Mammary epithelial cell (primary cell): ENCODE results near the gene DCAF4.

Experiments
- EZH2 ChIP-seq: IDR thresholded peaks from 2 replicates; pipeline ENCODE4 v1.6.1; 2012; ENCODE audit warnings: low read length, inconsistent platforms, borderline replicate concordance
- TF ChIP-seq, protein P1 (sequence below), 2 donors: IDR thresholded peaks in 1 of 2; conservative IDR thresholded peaks in 1 of 2; 2 replicates each; pipeline ENCODE4 v1.5.1; 2011 to 2012; ENCODE audit warnings: inconsistent platforms in 2 of 2, low read length in 2 of 2, mild to moderate bottlenecking in 2 of 2, control low read depth in 1 of 2, low read depth in 1 of 2; ENCODE audit not compliant: insufficient read depth in 1 of 2; ENCODE audit errors: extremely low read depth in 1 of 2

DNA sequence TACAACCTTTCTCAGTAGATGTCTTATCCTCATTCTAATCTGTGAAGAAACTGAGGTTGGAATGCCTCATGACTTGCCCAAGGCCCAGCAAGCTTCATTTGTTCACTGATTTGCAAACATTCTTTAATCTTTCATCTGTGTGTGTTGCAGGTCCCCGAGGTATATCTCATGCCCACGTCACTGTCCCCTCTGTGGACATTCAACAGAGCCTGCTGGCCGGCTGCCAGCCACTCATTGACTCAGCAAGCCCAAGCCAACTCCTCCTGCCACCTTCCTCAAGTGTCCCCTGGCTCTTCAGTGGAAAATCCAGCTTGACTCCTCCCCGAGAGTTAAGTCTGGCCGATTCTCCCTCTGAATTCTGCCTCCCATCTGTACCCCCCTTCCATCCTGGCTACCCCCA is 1.9 kb upstream of the DCAF4 start:
- TF ChIP-seq, protein P1, sequence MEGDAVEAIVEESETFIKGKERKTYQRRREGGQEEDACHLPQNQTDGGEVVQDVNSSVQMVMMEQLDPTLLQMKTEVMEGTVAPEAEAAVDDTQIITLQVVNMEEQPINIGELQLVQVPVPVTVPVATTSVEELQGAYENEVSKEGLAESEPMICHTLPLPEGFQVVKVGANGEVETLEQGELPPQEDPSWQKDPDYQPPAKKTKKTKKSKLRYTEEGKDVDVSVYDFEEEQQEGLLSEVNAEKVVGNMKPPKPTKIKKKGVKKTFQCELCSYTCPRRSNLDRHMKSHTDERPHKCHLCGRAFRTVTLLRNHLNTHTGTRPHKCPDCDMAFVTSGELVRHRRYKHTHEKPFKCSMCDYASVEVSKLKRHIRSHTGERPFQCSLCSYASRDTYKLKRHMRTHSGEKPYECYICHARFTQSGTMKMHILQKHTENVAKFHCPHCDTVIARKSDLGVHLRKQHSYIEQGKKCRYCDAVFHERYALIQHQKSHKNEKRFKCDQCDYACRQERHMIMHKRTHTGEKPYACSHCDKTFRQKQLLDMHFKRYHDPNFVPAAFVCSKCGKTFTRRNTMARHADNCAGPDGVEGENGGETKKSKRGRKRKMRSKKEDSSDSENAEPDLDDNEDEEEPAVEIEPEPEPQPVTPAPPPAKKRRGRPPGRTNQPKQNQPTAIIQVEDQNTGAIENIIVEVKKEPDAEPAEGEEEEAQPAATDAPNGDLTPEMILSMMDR (conservative IDR thresholded peaks at IDR 0.05 in 1 of 2, IDR thresholded peaks at IDR 0.05 in 1 of 2; ENCODE audit: extremely low read depth in 1 of 2, insufficient read depth in 1 of 2, low read depth in 1 of 2, low read length in 2 of 2), result no peak
- TF ChIP-seq EZH2, result no peak
